Glutamatergic neuron (in vitro differentiated cells): ENCODE results near the gene PEBP1. TPM values are rescaled to one million over a fixed set of nuclear protein-coding genes. Genes with fewer than 3 reads are reported as not detected.

Source experiments
- DNase-seq: peaks from one replicate; pipeline ENCODE4 v3.0.0; 2022
- H3K27ac Mint-ChIP-seq: one replicate; pipeline ENCODE4 v1.8.0; 2020; ENCODE audit warnings: mild to moderate bottlenecking, mixed read lengths, inconsistent platforms; ENCODE audit not compliant: unreplicated experiment
- H3K27me3 Mint-ChIP-seq: one replicate; pipeline ENCODE4 v1.8.0; 2020; ENCODE audit warnings: mild to moderate bottlenecking, moderate library complexity, mixed read lengths, inconsistent platforms; ENCODE audit not compliant: unreplicated experiment
- H3K36me3 Mint-ChIP-seq: one replicate; pipeline ENCODE4 v1.8.0; 2020; ENCODE audit warnings: mild to moderate bottlenecking, mixed read lengths, inconsistent platforms; ENCODE audit not compliant: unreplicated experiment
- H3K4me1 Mint-ChIP-seq: one replicate; pipeline ENCODE4 v1.8.0; 2020; ENCODE audit warnings: mild to moderate bottlenecking, low read depth, mixed read lengths, inconsistent platforms; ENCODE audit not compliant: unreplicated experiment
- H3K4me3 Mint-ChIP-seq: one replicate; pipeline ENCODE4 v1.8.0; 2020; ENCODE audit warnings: mild to moderate bottlenecking, mixed read lengths, inconsistent platforms; ENCODE audit not compliant: unreplicated experiment
- H3K9me3 Mint-ChIP-seq: one replicate; pipeline ENCODE4 v1.8.0; 2020; ENCODE audit warnings: mild to moderate bottlenecking, moderate library complexity, mixed read lengths, inconsistent platforms; ENCODE audit not compliant: unreplicated experiment
- CTCF ChIP-seq: fragments of 200-600 bp; sonication (generic); IDR thresholded peaks from one replicate; pipeline ENCODE4 v1.5.0; 2021; ENCODE audit not compliant: partially characterized antibody, unreplicated experiment
- total RNA-seq: library from RNA; stranded (reverse); fragmentation: NEBNext Ultra II Directional; extraction: Animal tissue kit (Norgen Biotek cat#: 25700); gene quantifications from one replicate; pipeline ENCODE4 v1.2.1, GENCODE V29; 2021; ENCODE audit not compliant: unreplicated experiment

PEBP1 gene
- total RNA-seq, 1 donor from 2014 or later: 224 TPM

DNA sequence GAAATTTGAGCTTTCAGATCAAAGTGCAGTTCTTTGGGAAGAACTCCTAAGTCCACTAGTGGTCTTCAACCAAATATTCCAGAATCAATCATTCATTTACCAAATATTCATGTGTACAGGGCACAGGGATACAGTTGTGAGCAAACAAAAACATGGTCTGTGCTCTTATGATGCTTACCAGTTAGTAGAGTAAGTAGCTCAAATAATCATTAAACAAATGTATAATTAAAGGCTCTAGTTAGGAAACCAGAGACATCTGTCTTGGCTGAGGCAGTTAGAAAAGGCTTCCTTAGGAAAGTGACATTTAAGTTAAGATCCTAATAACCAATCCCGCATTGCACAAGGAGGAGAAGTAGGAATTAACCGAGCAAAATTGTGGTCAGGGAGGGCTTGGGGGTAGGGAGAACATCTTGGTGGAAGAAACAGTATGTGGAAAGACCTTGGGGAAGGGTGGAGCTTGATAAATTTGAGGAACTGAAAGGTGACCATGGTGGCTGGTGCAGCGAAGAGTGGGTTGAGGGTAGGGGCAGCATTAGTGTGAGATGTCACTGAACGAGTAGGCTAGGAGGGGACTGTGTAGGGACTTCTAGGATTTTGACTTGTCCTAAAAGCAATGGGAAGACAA lies 40.0 kb downstream of the PEBP1 start:
- no peak overlapping the region for H3K27ac Mint-ChIP-seq
- no peaks in the 10 kb centered on the region for H3K4me1 Mint-ChIP-seq

DNA sequence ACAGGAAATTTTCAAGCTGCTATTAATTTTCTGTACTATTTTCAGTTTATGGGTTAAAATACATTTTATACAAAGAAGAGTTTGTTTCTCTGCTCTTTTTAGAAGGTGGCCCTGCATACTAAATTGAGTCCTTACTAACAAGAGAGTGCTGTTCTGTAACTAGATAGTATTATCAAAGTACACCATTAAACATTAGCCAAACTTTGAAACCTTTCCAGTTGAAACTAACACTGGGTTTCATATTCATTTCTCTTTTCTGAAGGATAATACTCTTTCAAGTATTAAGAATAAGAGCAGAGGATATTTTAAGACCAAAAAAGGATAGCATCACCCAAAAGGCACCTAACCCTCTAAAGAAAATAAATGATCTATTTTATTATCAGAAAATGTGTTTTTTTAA lies 47.2 kb downstream of the PEBP1 start:
- TF ChIP-seq CTCF: no peak
- Mint-ChIP-seq H3K4me1 (peaks cover 6% of the 10 kb centered on the region), H3K27me3 (no peaks in the 10 kb centered on the region), H3K27ac (no peak overlapping the region), H3K36me3 (no peaks in the 10 kb centered on the region), H3K4me3 (no peak overlapping the region), H3K9me3 (no peaks in the 10 kb centered on the region)
- DNase-seq: no peak

More for the DNA sequence above, 40.0 kb downstream of the PEBP1 start:
- no peak for TF ChIP-seq CTCF
- no peak for DNase-seq
- Mint-ChIP-seq H3K9me3 (no peaks in the 10 kb centered on the region), H3K27me3 (no peaks in the 10 kb centered on the region), H3K36me3 (no peaks in the 10 kb centered on the region), H3K4me3 (no peak overlapping the region)

GRCh38 chr12:118183711-118184110 lies 47.8 kb downstream of the PEBP1 start:
- Mint-ChIP-seq H3K4me1 (peaks cover 9% of the 10 kb centered on the region), H3K36me3 (no peaks in the 10 kb centered on the region), H3K27ac (no peak overlapping the region), H3K27me3 (no peaks in the 10 kb centered on the region), H3K4me3 (no peak overlapping the region), H3K9me3 (peaks cover 2% of the 10 kb centered on the region)
- TF ChIP-seq CTCF: no peak
- no peak for DNase-seq

GRCh38 chr12:118185602-118186397 lies 49.9 kb downstream of the PEBP1 start:
- no peak for TF ChIP-seq CTCF
- no peak for DNase-seq
- peaks cover 4% of the 10 kb centered on the region for H3K9me3 Mint-ChIP-seq
- H3K27ac Mint-ChIP-seq: no peak overlapping the region
- peaks cover 25% of the 10 kb centered on the region for H3K4me1 Mint-ChIP-seq
- H3K36me3 Mint-ChIP-seq: no peaks in the 10 kb centered on the region
- no peaks in the 10 kb centered on the region for H3K27me3 Mint-ChIP-seq
- no peak overlapping the region for H3K4me3 Mint-ChIP-seq
